ENCODE results near the gene DNAI1.
A peak's percentile ranks its signal among the peaks of the same experiment; 100 is the strongest.
"Not testable (repeated sequence)": the region's sequence is repeated elsewhere in the genome, so short reads cannot be mapped to it uniquely, and the experiment has no call there.

DNAI1 gene

GRCh38 chr9:34456151-34456550 lies 2.5 kb upstream of the DNAI1 start:
- in situ Hi-C loops (cut with HindIII; ENCODE audit: low pct_unique_long_range_greater_than_20kb, low sequenced_read_pairs) = no loop called here
- no peak for TF ChIP-seq JUND (IDR thresholded peaks at IDR 0.05; ENCODE audit: low read depth)
- no peak for DNase-seq (ENCODE audit: low read depth in 1 of 2, low spot score in 1 of 2)

GRCh38 chr9:34456746-34457145 lies 1.9 kb upstream of the DNAI1 start:
- in situ Hi-C loops (cut with HindIII; ENCODE audit: low pct_unique_long_range_greater_than_20kb, low sequenced_read_pairs) = no loop called here
- TF ChIP-seq JUND (IDR thresholded peaks at IDR 0.05; ENCODE audit: low read depth) = no peak
- no peak for DNase-seq (ENCODE audit: low read depth in 1 of 2, low spot score in 1 of 2)

- TF ChIP-seq JUND (IDR thresholded peaks at IDR 0.05; ENCODE audit: low read depth) = no peak
- in situ Hi-C loops (cut with HindIII; ENCODE audit: low pct_unique_long_range_greater_than_20kb, low sequenced_read_pairs) = no loop called here
- peak; percentile 49 to 54 for DNase-seq (ENCODE audit: low read depth in 1 of 2, low spot score in 1 of 2)
Measured at GRCh38 chr9:34457266-34458012, 1.2 kb upstream of the DNAI1 start.

- DNase-seq (ENCODE audit: low read depth in 1 of 2, low spot score in 1 of 2) = no peak
- in situ Hi-C loops (cut with HindIII; ENCODE audit: low pct_unique_long_range_greater_than_20kb, low sequenced_read_pairs) = no loop called here
- TF ChIP-seq JUND (IDR thresholded peaks at IDR 0.05; ENCODE audit: low read depth) = no peak
Measured at GRCh38 chr9:34458959-34459340, 345 bp downstream of the DNAI1 start.

- in situ Hi-C loops (cut with HindIII; ENCODE audit: low pct_unique_long_range_greater_than_20kb, low sequenced_read_pairs) = no loop called here
- no peak for DNase-seq (ENCODE audit: low read depth in 1 of 2, low spot score in 1 of 2)
- no peak for TF ChIP-seq JUND (IDR thresholded peaks at IDR 0.05; ENCODE audit: low read depth)
Measured at GRCh38 chr9:34459356-34459755, 751 bp downstream of the DNAI1 start.

GRCh38 chr9:34459941-34460340 lies 1.3 kb downstream of the DNAI1 start:
- in situ Hi-C loops (cut with HindIII; ENCODE audit: low pct_unique_long_range_greater_than_20kb, low sequenced_read_pairs) = no loop called here
- no peak for TF ChIP-seq JUND (IDR thresholded peaks at IDR 0.05; ENCODE audit: low read depth)
- no peak for DNase-seq (ENCODE audit: low read depth in 1 of 2, low spot score in 1 of 2)

GRCh38 chr9:34463098-34463900 lies 4.7 kb downstream of the DNAI1 start:
- DNase-seq (ENCODE audit: low read depth in 1 of 2, low spot score in 1 of 2) = no peak
- TF ChIP-seq JUND (IDR thresholded peaks at IDR 0.05; ENCODE audit: low read depth) = no peak
- in situ Hi-C loops (cut with HindIII; ENCODE audit: low pct_unique_long_range_greater_than_20kb, low sequenced_read_pairs) = no loop called here

GRCh38 chr9:34463901-34464232 lies 5.3 kb downstream of the DNAI1 start:
- DNase-seq (ENCODE audit: low read depth in 1 of 2, low spot score in 1 of 2) = no peak
- no peak for TF ChIP-seq JUND (IDR thresholded peaks at IDR 0.05; ENCODE audit: low read depth)
- in situ Hi-C loops (cut with HindIII; ENCODE audit: low pct_unique_long_range_greater_than_20kb, low sequenced_read_pairs) = no loop called here

GRCh38 chr9:34464571-34464970 lies 6.0 kb downstream of the DNAI1 start:
- in situ Hi-C loops (cut with HindIII; ENCODE audit: low pct_unique_long_range_greater_than_20kb, low sequenced_read_pairs) = no loop called here
- no peak for DNase-seq (ENCODE audit: low read depth in 1 of 2, low spot score in 1 of 2)
- TF ChIP-seq JUND (IDR thresholded peaks at IDR 0.05; ENCODE audit: low read depth) = no peak

- TF ChIP-seq JUND (IDR thresholded peaks at IDR 0.05; ENCODE audit: low read depth) = no peak
- DNase-seq (ENCODE audit: low read depth in 1 of 2, low spot score in 1 of 2) = no peak
- in situ Hi-C loops (cut with HindIII; ENCODE audit: low pct_unique_long_range_greater_than_20kb, low sequenced_read_pairs) = no loop called here
Measured at GRCh38 chr9:34465468-34465867, 6.9 kb downstream of the DNAI1 start.

- DNase-seq (ENCODE audit: low read depth in 1 of 2, low spot score in 1 of 2) = no peak
- in situ Hi-C loops (cut with HindIII; ENCODE audit: low pct_unique_long_range_greater_than_20kb, low sequenced_read_pairs) = no loop called here
- no peak for TF ChIP-seq JUND (IDR thresholded peaks at IDR 0.05; ENCODE audit: low read depth)
Measured at GRCh38 chr9:34475097-34475496, 16.5 kb downstream of the DNAI1 start.

GRCh38 chr9:34477541-34477940 lies 18.9 kb downstream of the DNAI1 start:
- no peak for DNase-seq (ENCODE audit: low read depth in 1 of 2, low spot score in 1 of 2)
- TF ChIP-seq JUND (IDR thresholded peaks at IDR 0.05; ENCODE audit: low read depth) = no peak
- in situ Hi-C loops (cut with HindIII; ENCODE audit: low pct_unique_long_range_greater_than_20kb, low sequenced_read_pairs) = no loop called here

GRCh38 chr9:34479431-34479866 lies 20.8 kb downstream of the DNAI1 start:
- DNase-seq (ENCODE audit: low read depth in 1 of 2, low spot score in 1 of 2) = no peak
- TF ChIP-seq JUND (IDR thresholded peaks at IDR 0.05; ENCODE audit: low read depth) = no peak
- in situ Hi-C loops (cut with HindIII; ENCODE audit: low pct_unique_long_range_greater_than_20kb, low sequenced_read_pairs) = no loop called here

GRCh38 chr9:34481620-34482019 lies 23.0 kb downstream of the DNAI1 start:
- DNase-seq (ENCODE audit: low read depth in 1 of 2, low spot score in 1 of 2); in situ Hi-C loops (cut with HindIII; ENCODE audit: low pct_unique_long_range_greater_than_20kb, low sequenced_read_pairs): not testable (repeated sequence)

GRCh38 chr9:34482746-34483145 lies 24.1 kb downstream of the DNAI1 start:
- in situ Hi-C loops (cut with HindIII; ENCODE audit: low pct_unique_long_range_greater_than_20kb, low sequenced_read_pairs); DNase-seq (ENCODE audit: low read depth in 1 of 2, low spot score in 1 of 2): not testable (repeated sequence)

Measured in T47D (cell line).